ENCODE results near the gene COBL.

DNA sequence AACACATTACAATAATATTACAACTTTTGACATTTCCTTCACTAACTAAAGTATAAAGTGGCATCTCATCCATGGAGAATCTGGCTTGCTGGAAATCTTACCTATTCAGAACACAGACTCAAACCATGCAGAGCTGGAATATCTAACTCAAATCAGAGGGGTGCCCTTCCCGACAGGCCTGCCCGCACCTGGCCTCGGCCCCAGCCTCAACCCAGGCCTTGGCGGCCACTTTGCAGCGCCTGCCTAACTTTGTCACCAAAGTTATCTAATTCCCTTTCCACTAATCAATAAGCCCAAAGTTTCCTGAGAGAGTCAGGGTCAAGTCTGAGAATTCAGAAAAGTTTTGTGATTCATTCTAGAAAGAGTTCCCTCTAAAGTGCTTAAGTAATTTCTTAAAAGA lies 212.9 kb downstream of the COBL start:
- TF ChIP-seq, protein P1, sequence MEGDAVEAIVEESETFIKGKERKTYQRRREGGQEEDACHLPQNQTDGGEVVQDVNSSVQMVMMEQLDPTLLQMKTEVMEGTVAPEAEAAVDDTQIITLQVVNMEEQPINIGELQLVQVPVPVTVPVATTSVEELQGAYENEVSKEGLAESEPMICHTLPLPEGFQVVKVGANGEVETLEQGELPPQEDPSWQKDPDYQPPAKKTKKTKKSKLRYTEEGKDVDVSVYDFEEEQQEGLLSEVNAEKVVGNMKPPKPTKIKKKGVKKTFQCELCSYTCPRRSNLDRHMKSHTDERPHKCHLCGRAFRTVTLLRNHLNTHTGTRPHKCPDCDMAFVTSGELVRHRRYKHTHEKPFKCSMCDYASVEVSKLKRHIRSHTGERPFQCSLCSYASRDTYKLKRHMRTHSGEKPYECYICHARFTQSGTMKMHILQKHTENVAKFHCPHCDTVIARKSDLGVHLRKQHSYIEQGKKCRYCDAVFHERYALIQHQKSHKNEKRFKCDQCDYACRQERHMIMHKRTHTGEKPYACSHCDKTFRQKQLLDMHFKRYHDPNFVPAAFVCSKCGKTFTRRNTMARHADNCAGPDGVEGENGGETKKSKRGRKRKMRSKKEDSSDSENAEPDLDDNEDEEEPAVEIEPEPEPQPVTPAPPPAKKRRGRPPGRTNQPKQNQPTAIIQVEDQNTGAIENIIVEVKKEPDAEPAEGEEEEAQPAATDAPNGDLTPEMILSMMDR (IDR thresholded peaks at IDR 0.05) = no peak
- TF ChIP-seq EP300 (IDR thresholded peaks at IDR 0.05) = no peak
- TF ChIP-seq POLR2AphosphoS5 (IDR thresholded peaks at IDR 0.05) = no peak

All from suprapubic skin (tissue), 4 donors.